ENCODE results near the gene SHKBP1. TPM values are rescaled to one million over a fixed set of nuclear protein-coding genes. Genes with fewer than 3 reads are reported as not detected.

SHKBP1 gene
- total and polyA plus RNA-seq, 10 of the 15 experiments (the other 5 are each of a cell fraction or from before 2014, with no cell fraction given), result 2.3 to 123 (median 67.0) TPM

DNA sequence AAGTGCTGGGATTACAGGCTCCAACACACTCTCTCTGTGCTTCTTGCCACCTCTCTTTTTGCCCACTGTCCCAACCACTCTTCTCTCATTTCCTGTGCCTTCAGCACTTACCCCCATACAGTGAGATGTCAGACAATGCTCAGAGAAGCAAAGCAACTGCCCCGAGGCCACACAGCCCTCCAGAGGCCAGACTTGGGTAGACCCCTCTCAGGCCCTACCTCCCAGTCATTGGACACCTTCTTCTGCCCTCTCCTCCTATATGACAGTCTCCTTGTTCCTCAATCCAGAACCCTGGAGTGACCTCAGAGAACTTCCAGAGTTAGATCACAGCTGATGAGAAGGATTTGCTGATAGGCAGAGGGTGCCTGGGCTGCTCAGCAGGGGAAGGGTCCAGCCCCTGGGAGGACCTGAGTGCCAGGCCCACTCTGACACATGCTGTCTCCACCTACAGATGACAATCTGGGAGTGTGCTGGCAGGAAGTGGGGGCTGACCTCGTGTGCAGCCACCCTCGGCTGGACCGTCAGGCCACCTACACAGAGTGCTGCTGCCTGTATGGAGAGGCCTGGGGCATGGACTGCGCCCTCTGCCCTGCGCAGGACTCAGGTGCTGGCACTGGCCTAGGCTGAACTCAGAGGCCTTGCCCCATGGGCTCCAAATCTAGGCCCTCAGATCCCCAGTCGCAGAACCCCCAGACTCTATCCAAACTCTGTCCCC, 48.9 kb downstream of the SHKBP1 start (continued):
- TF ChIP-seq ZBTB4 (CRISPR knock-in tag; IDR thresholded peaks at IDR 0.05), result no peak
- no peak for TF ChIP-seq ZBTB40 (IDR thresholded peaks at IDR 0.05; ENCODE audit: borderline replicate concordance)
- TF ChIP-seq BRCA1 (IDR thresholded peaks at IDR 0.05; ENCODE audit: low read depth, low read length), result no peak
- no peak for TF ChIP-seq ZSCAN29 (IDR thresholded peaks at IDR 0.05)
